ENCODE data around the gene PDE8B.

Gene PDE8B

GRCh38 chr5:77355080-77355479, 144.6 kb downstream of the PDE8B start:
- Histone ChIP-seq H3K9me3 (replicated peaks; ENCODE audit: insufficient read depth, low read length) (no peaks in the 10 kb centered on the region), H3F3A (ENCODE audit: insufficient read depth, low read length) (no peaks in the 10 kb centered on the region), H3K4me1 (ENCODE audit: low read length) (no peaks in the 10 kb centered on the region), H3K9ac (ENCODE audit: low read length) (no peak overlapping the region), H4K20me1 (ENCODE audit: insufficient read depth, low read length) (no peaks in the 10 kb centered on the region), H3K4me2 (ENCODE audit: low read depth, low read length) (no peak overlapping the region), H3K27me3 (replicated peaks; ENCODE audit: insufficient read depth, low read length) (no peaks in the 10 kb centered on the region), H3K79me2 (ENCODE audit: low read length) (no peaks in the 10 kb centered on the region), H2AFZ (ENCODE audit: low read length) (no peak overlapping the region), H3K36me3 (replicated peaks; ENCODE audit: insufficient read depth, low read length) (no peaks in the 10 kb centered on the region), H3K9me2 (replicated peaks; ENCODE audit: insufficient read depth, low read length) (no peaks in the 10 kb centered on the region), H3K4me3 (ENCODE audit: low read length) (no peak overlapping the region), H3K27ac (ENCODE audit: low read length) (no peak overlapping the region)
- TF ChIP-seq EZH2phosphoT487 (IDR thresholded peaks at IDR 0.05; ENCODE audit: low read length) (no peak), EZH2 (optimal IDR thresholded peaks at IDR 0.05; ENCODE audit: low read depth, low read length) (no peak), CTCF (IDR thresholded peaks at IDR 0.05; ENCODE audit: low read length) (no peak)
- DNase-seq: no peak

- Histone ChIP-seq H3K9ac (ENCODE audit: low read length) (no peak overlapping the region), H3K9me2 (replicated peaks; ENCODE audit: insufficient read depth, low read length) (no peaks in the 10 kb centered on the region), H4K20me1 (ENCODE audit: insufficient read depth, low read length) (no peaks in the 10 kb centered on the region), H3K27ac (ENCODE audit: low read length) (no peak overlapping the region), H3F3A (ENCODE audit: insufficient read depth, low read length) (no peaks in the 10 kb centered on the region), H3K9me3 (replicated peaks; ENCODE audit: insufficient read depth, low read length) (no peaks in the 10 kb centered on the region), H3K4me2 (ENCODE audit: low read depth, low read length) (no peak overlapping the region), H3K79me2 (ENCODE audit: low read length) (no peaks in the 10 kb centered on the region), H2AFZ (ENCODE audit: low read length) (no peak overlapping the region), H3K4me3 (ENCODE audit: low read length) (no peak overlapping the region), H3K36me3 (replicated peaks; ENCODE audit: insufficient read depth, low read length) (no peaks in the 10 kb centered on the region), H3K4me1 (ENCODE audit: low read length) (no peaks in the 10 kb centered on the region), H3K27me3 (replicated peaks; ENCODE audit: insufficient read depth, low read length) (no peaks in the 10 kb centered on the region)
- TF ChIP-seq EZH2phosphoT487 (IDR thresholded peaks at IDR 0.05; ENCODE audit: low read length) (no peak), EZH2 (optimal IDR thresholded peaks at IDR 0.05; ENCODE audit: low read depth, low read length) (no peak), CTCF (IDR thresholded peaks at IDR 0.05; ENCODE audit: low read length) (no peak)
- DNase-seq: no peak
Observed at GRCh38 chr5:77355751-77356150, 145.3 kb downstream of the PDE8B start.

GRCh38 chr5:77356740-77357139, 146.3 kb downstream of the PDE8B start:
- TF ChIP-seq CTCF (IDR thresholded peaks at IDR 0.05; ENCODE audit: low read length) (no peak), EZH2phosphoT487 (IDR thresholded peaks at IDR 0.05; ENCODE audit: low read length) (no peak), EZH2 (optimal IDR thresholded peaks at IDR 0.05; ENCODE audit: low read depth, low read length) (no peak)
- DNase-seq: no peak
- H3K27ac ChIP-seq (ENCODE audit: low read length): no peak overlapping the region

More at GRCh38 chr5:77356740-77357139, 146.3 kb downstream of the PDE8B start:
- no peak overlapping the region for H2AFZ ChIP-seq (ENCODE audit: low read length)
- H3K79me2 ChIP-seq (ENCODE audit: low read length): no peaks in the 10 kb centered on the region
- H3K4me1 ChIP-seq (ENCODE audit: low read length): no peaks in the 10 kb centered on the region
- H3K4me3 ChIP-seq (ENCODE audit: low read length): no peak overlapping the region
- no peaks in the 10 kb centered on the region for H3K9me3 ChIP-seq (replicated peaks; ENCODE audit: insufficient read depth, low read length)
- H3K9ac ChIP-seq (ENCODE audit: low read length): no peak overlapping the region
- no peaks in the 10 kb centered on the region for H3K9me2 ChIP-seq (replicated peaks; ENCODE audit: insufficient read depth, low read length)
- no peaks in the 10 kb centered on the region for H3K27me3 ChIP-seq (replicated peaks; ENCODE audit: insufficient read depth, low read length)
- H3K36me3 ChIP-seq (replicated peaks; ENCODE audit: insufficient read depth, low read length): no peaks in the 10 kb centered on the region
- H4K20me1 ChIP-seq (ENCODE audit: insufficient read depth, low read length): no peaks in the 10 kb centered on the region
- H3K4me2 ChIP-seq (ENCODE audit: low read depth, low read length): no peak overlapping the region
- H3F3A ChIP-seq (ENCODE audit: insufficient read depth, low read length): no peaks in the 10 kb centered on the region

All from MM.1S (cell line).